GM12873 (cell line): Measurements from ENCODE around the gene CRYBA1.

ENCODE experiments used
- CTCF ChIP-seq: IDR thresholded peaks from 2 replicates; pipeline ENCODE4 v1.5.1; 2012; ENCODE audit warnings: low read depth, mild to moderate bottlenecking, moderate library complexity, low read length, control low read depth; ENCODE audit not compliant: insufficient read depth; ENCODE audit errors: missing control alignments

The CRYBA1 gene

GRCh38 chr17:29225396-29225795 lies 21.3 kb upstream of the CRYBA1 start:
- TF ChIP-seq CTCF, result no peak

GRCh38 chr17:29233301-29233700 lies 13.4 kb upstream of the CRYBA1 start:
- no peak for TF ChIP-seq CTCF

- no peak for TF ChIP-seq CTCF
Measured at GRCh38 chr17:29235904-29236303, 10.8 kb upstream of the CRYBA1 start.

- TF ChIP-seq CTCF, result no peak
Measured at GRCh38 chr17:29237476-29238132, 9.1 kb upstream of the CRYBA1 start.

GRCh38 chr17:29238133-29238850 lies 8.4 kb upstream of the CRYBA1 start:
- no peak for TF ChIP-seq CTCF

GRCh38 chr17:29240477-29240876 lies 6.2 kb upstream of the CRYBA1 start:
- no peak for TF ChIP-seq CTCF

GRCh38 chr17:29240968-29241963 lies 5.4 kb upstream of the CRYBA1 start:
- no peak for TF ChIP-seq CTCF
